HepG2 (cell line): ENCODE measurements around the gene EIF1. TPM values are rescaled to one million over a fixed set of nuclear protein-coding genes. Genes with fewer than 3 reads are reported as not detected.
A peak's percentile ranks its signal among the peaks of the same experiment; 100 is the strongest.

Source experiments
- DNMT1 ChIP-seq: sonication (generic); formaldehyde crosslinking; IDR thresholded peaks from 2 replicates; pipeline ENCODE4 v1.5.1; 2020; ENCODE audit warnings: mild to moderate bottlenecking, missing genetic modification reagents
- FOXK2 ChIP-seq: fragments of 450-650 bp; IDR thresholded peaks from 2 replicates; pipeline ENCODE4 v1.6.1; 2016
- GABPA ChIP-seq, 2 experiments: IDR thresholded peaks; 2 replicates each; pipeline ENCODE4 v1.6.1; 2011 to 2016; ENCODE audit warnings: low read depth in 2 of 2, low read length in 1 of 2, missing biosample characterization in 1 of 2, missing genetic modification characterization in 1 of 2
- GLI4 ChIP-seq: sonication (generic); formaldehyde crosslinking; IDR thresholded peaks from 2 replicates; pipeline ENCODE4 v1.5.1; 2020; ENCODE audit warnings: missing genetic modification reagents, mild to moderate bottlenecking, moderate library complexity, borderline replicate concordance
- NFE2 ChIP-seq: sonication (generic); formaldehyde crosslinking; IDR thresholded peaks from 2 replicates; pipeline ENCODE4 v1.4.0; 2020; ENCODE audit warnings: missing genetic modification reagents
- RFXAP ChIP-seq: sonication (generic); formaldehyde crosslinking; IDR thresholded peaks from 2 replicates; pipeline ENCODE4 v1.4.0; 2020; ENCODE audit warnings: missing genetic modification reagents, borderline replicate concordance
- RXRA ChIP-seq: sonication (generic); formaldehyde crosslinking; IDR thresholded peaks from 2 replicates; pipeline ENCODE4 v1.5.1; 2020; ENCODE audit warnings: missing genetic modification reagents
- SP4 ChIP-seq: sonication (generic); formaldehyde crosslinking; IDR thresholded peaks from 2 replicates; pipeline ENCODE4 v1.8.1; 2023; ENCODE audit warnings: mild to moderate bottlenecking, missing genetic modification reagents
- U2AF2 ChIP-seq: fragments of 200-400 bp; formaldehyde crosslinking; IDR thresholded peaks from 2 replicates; pipeline ENCODE4 v1.6.1; 2017; ENCODE audit warnings: low read depth, mild to moderate bottlenecking, low read length
- ZNF614 ChIP-seq: IDR thresholded peaks from 2 replicates; pipeline ENCODE4 v1.6.1; 2018; ENCODE audit warnings: missing biosample characterization, missing genetic modification reagents, inconsistent platforms, borderline replicate concordance
- ZNF746 ChIP-seq: sonication (generic); formaldehyde crosslinking; IDR thresholded peaks from 2 replicates; pipeline ENCODE4 v1.8.0; 2022; ENCODE audit warnings: mild to moderate bottlenecking, missing genetic modification reagents
- polyA plus RNA-seq, 8 experiments: library from polyadenylated mRNA; depleted of rRNA in 3 of 8; stranded (reverse) in 7 of 8; unstranded in 1 of 8; fragments of >200 nt; fragmentation: Illumina TruSeq in 4 of 8; extraction: Trizol in 4 of 8; gene quantifications; 2 replicates each; pipeline versions ENCODE4 v1.2.1 to v1.2.3, GENCODE V29; 2011 to 2016; ENCODE audit warnings: low read depth in 4 of 8, missing spikeins in 1 of 8, mixed read lengths in 1 of 8; ENCODE audit not compliant: insufficient read depth in 1 of 8
- total RNA-seq, 5 experiments: library from RNA; depleted of rRNA; stranded (reverse); fragments of >200 nt; fragmentation: Illumina TruSeq; extraction: Trizol; gene quantifications; 2 replicates each; pipeline ENCODE4 v1.2.3, GENCODE V29; 2016; ENCODE audit warnings: low read depth in 1 of 5
- TF ChIP-seq, protein P1 (sequence below): IDR thresholded peaks from 2 replicates; pipeline ENCODE4 v1.6.1; 2016; ENCODE audit warnings: missing compliant biosample characterization, missing genetic modification reagents, borderline replicate concordance
- TF ChIP-seq, protein P2 (sequence below): sonication (generic); formaldehyde crosslinking; IDR thresholded peaks from 2 replicates; pipeline ENCODE4 v1.4.0; 2020; ENCODE audit warnings: missing genetic modification reagents
- TF ChIP-seq, protein P3 (sequence below): sonication (generic); formaldehyde crosslinking; IDR thresholded peaks from 2 replicates; pipeline ENCODE4 v1.4.0; 2020; ENCODE audit warnings: missing genetic modification reagents
- TF ChIP-seq, protein P4 (sequence below): IDR thresholded peaks from 2 replicates; pipeline ENCODE4 v1.6.1; 2016; ENCODE audit warnings: low read depth, control low read depth
- TF ChIP-seq, protein P5 (sequence below): sonication (generic); formaldehyde crosslinking; IDR thresholded peaks from 2 replicates; pipeline ENCODE4 v1.4.0; 2020; ENCODE audit warnings: missing genetic modification reagents
- TF ChIP-seq, protein P6 (sequence below): sonication (generic); formaldehyde crosslinking; IDR thresholded peaks from 2 replicates; pipeline ENCODE4 v1.8.0; 2022; ENCODE audit warnings: mild to moderate bottlenecking, missing genetic modification reagents, moderate library complexity

Gene EIF1
- total and polyA plus RNA-seq, 2 of the 13 experiments (the other 11 are each of a cell fraction or from before 2014, with no cell fraction given), result 147 to 517 TPM

DNA sequence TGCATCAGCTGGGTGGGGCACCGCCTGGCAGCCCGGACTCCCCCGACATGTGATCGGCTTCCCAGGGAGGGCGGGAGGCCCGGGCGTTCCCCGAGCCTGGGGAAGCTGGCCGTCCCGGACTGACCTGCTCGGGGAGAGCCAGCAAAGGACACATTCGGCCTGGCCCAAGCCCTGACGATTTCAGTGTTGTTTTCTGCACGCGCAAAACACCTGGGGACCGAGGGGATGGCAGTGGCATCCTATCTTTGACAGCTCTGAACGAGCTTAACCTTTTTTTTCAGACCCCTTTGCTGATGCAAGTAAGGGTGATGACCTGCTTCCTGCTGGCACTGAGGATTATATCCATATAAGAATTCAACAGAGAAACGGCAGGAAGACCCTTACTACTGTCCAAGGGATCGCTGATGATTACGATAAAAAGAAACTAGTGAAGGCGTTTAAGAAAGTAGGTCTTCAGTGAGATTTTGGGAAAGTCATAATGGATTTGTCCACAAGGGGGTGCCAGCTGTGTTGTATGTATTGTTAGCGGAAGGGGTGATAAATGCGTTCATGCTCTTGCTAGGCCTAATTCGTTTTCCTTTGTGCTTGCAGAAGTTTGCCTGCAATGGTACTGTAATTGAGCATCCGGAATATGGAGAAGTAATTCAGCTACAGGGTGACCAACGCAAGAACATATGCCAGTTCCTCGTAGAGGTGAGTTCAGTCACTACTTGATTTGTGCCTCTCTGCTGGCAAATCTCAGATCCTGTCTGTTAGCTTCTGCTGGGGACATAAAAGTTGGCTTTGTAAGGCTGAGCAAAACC, 1.0 kb downstream of the EIF1 start (continued):
- TF ChIP-seq, protein P1, sequence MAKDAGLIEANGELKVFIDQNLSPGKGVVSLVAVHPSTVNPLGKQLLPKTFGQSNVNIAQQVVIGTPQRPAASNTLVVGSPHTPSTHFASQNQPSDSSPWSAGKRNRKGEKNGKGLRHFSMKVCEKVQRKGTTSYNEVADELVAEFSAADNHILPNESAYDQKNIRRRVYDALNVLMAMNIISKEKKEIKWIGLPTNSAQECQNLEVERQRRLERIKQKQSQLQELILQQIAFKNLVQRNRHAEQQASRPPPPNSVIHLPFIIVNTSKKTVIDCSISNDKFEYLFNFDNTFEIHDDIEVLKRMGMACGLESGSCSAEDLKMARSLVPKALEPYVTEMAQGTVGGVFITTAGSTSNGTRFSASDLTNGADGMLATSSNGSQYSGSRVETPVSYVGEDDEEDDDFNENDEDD, result 0 out of 2 replicates have a peak, but pooled peaks have one; percentile 21
- TF ChIP-seq FOXK2 (no peak), U2AF2 (no peak), NFE2 (CRISPR knock-in tag) (no peak), ZNF614 (no peak), ZNF746 (CRISPR knock-in tag) (peak; percentile 44; the same call in 1 of the 2 replicates), GABPA (IDR thresholded peaks at IDR 0.05; ENCODE audit: low read depth, low read length) (no peak), GABPA (CRISPR knock-in tag; IDR thresholded peaks at IDR 0.05; ENCODE audit: low read depth) (peak; percentile 7; the same call in 1 of the 2 replicates), RFXAP (no peak), SP4 (CRISPR knock-in tag) (peak; percentile 59; the same call in 1 of the 2 replicates), GLI4 (CRISPR knock-in tag) (0 out of 2 replicates have a peak, but pooled peaks have one; percentile 13), RXRA (CRISPR knock-in tag) (0 out of 2 replicates have a peak, but pooled peaks have one; percentile 7), DNMT1 (peak; percentile 14; the same call in 1 of the 2 replicates)
- TF ChIP-seq, protein P2, sequence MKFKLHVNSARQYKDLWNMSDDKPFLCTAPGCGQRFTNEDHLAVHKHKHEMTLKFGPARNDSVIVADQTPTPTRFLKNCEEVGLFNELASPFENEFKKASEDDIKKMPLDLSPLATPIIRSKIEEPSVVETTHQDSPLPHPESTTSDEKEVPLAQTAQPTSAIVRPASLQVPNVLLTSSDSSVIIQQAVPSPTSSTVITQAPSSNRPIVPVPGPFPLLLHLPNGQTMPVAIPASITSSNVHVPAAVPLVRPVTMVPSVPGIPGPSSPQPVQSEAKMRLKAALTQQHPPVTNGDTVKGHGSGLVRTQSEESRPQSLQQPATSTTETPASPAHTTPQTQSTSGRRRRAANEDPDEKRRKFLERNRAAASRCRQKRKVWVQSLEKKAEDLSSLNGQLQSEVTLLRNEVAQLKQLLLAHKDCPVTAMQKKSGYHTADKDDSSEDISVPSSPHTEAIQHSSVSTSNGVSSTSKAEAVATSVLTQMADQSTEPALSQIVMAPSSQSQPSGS (CRISPR knock-in tag), result peak; percentile 30; the same call in 1 of the 2 replicates
- TF ChIP-seq, protein P3, sequence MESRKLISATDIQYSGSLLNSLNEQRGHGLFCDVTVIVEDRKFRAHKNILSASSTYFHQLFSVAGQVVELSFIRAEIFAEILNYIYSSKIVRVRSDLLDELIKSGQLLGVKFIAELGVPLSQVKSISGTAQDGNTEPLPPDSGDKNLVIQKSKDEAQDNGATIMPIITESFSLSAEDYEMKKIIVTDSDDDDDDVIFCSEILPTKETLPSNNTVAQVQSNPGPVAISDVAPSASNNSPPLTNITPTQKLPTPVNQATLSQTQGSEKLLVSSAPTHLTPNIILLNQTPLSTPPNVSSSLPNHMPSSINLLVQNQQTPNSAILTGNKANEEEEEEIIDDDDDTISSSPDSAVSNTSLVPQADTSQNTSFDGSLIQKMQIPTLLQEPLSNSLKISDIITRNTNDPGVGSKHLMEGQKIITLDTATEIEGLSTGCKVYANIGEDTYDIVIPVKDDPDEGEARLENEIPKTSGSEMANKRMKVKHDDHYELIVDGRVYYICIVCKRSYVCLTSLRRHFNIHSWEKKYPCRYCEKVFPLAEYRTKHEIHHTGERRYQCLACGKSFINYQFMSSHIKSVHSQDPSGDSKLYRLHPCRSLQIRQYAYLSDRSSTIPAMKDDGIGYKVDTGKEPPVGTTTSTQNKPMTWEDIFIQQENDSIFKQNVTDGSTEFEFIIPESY (CRISPR knock-in tag), result peak; percentile 5; the same call in 1 of the 2 replicates
- TF ChIP-seq, protein P4, sequence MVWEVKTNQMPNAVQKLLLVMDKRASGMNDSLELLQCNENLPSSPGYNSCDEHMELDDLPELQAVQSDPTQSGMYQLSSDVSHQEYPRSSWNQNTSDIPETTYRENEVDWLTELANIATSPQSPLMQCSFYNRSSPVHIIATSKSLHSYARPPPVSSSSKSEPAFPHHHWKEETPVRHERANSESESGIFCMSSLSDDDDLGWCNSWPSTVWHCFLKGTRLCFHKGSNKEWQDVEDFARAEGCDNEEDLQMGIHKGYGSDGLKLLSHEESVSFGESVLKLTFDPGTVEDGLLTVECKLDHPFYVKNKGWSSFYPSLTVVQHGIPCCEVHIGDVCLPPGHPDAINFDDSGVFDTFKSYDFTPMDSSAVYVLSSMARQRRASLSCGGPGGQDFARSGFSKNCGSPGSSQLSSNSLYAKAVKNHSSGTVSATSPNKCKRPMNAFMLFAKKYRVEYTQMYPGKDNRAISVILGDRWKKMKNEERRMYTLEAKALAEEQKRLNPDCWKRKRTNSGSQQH (CRISPR knock-in tag), result peak; percentile 73; the same call in 1 of the 2 replicates
- TF ChIP-seq, protein P5, sequence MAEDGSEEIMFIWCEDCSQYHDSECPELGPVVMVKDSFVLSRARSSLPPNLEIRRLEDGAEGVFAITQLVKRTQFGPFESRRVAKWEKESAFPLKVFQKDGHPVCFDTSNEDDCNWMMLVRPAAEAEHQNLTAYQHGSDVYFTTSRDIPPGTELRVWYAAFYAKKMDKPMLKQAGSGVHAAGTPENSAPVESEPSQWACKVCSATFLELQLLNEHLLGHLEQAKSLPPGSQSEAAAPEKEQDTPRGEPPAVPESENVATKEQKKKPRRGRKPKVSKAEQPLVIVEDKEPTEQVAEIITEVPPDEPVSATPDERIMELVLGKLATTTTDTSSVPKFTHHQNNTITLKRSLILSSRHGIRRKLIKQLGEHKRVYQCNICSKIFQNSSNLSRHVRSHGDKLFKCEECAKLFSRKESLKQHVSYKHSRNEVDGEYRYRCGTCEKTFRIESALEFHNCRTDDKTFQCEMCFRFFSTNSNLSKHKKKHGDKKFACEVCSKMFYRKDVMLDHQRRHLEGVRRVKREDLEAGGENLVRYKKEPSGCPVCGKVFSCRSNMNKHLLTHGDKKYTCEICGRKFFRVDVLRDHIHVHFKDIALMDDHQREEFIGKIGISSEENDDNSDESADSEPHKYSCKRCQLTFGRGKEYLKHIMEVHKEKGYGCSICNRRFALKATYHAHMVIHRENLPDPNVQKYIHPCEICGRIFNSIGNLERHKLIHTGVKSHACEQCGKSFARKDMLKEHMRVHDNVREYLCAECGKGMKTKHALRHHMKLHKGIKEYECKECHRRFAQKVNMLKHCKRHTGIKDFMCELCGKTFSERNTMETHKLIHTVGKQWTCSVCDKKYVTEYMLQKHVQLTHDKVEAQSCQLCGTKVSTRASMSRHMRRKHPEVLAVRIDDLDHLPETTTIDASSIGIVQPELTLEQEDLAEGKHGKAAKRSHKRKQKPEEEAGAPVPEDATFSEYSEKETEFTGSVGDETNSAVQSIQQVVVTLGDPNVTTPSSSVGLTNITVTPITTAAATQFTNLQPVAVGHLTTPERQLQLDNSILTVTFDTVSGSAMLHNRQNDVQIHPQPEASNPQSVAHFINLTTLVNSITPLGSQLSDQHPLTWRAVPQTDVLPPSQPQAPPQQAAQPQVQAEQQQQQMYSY, result no peak
- TF ChIP-seq, protein P6, sequence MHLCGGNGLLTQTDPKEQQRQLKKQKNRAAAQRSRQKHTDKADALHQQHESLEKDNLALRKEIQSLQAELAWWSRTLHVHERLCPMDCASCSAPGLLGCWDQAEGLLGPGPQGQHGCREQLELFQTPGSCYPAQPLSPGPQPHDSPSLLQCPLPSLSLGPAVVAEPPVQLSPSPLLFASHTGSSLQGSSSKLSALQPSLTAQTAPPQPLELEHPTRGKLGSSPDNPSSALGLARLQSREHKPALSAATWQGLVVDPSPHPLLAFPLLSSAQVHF, result 0 out of 2 replicates have a peak, but pooled peaks have one; percentile 26
